ENCODE data around the gene MAGEA2. TPM values are rescaled to one million over a fixed set of nuclear protein-coding genes. Genes with fewer than 3 reads are reported as not detected.
"Not testable (repeated sequence)": the region's sequence is repeated elsewhere in the genome, so short reads cannot be mapped to it uniquely, and the experiment has no call there.

The MAGEA2 gene
- 0.69 TPM in 1 of 2 replicates, not detected in the other for total RNA-seq (ENCODE audit: low replicate concordance)
- long read RNA-seq, result 0 reads

DNA sequence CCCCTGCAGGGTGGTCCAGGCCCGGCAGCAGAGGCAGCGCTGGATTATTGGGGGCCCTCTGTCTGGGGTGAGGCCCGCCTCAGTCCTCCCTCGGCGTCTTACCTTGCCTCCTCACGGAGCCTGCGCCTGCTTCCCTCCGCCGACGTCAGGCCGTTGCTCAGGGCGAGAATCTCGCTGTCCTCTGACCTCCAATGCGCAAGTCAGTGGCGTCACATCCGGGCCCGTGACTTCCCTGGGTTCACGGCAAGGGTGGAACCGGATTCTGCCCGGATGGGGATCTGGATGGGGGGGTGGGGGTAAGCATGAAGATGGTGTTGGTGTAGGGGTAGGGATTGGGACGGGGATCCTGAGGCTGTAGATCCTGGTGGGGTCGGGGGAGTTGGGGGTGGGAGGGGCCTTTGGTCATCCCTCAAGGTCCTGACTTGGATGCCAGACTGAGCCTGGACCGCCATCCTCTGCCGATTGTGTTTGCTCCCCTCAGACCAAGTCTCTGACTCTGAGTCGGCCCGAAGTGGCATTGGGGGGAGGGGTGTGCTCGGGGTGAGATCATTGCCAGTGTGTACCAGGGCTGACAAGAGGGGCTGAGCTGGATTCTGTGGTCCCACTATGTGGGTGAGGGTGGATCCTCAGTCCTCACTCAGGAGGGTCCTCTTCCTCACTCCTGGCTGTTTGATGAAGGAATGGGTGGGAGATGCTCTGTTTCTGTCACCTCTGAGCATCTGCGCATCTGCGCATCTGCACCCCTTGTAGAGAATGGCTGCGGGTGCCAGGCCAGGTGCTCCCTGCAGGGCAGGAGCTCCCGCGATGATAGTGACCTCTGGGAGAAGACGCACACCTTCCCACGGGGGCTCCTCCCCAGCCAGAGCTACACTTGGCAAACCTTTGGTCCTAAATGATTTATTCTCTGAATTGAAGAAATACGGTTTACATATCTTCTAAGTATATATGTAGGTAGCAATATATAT is at the start of gene MAGEA2:
MAGEA2 (minus strand) TSS at position 157 of the 965 bp plus-strand sequence. CDS start 2,479 bp downstream, outside the sequence.
- DNase-seq (ENCODE audit: extremely low spot score, unreplicated experiment); H3K9me3 Mint-ChIP-seq; H3K36me3 Mint-ChIP-seq; H3K4me1 Mint-ChIP-seq (ENCODE audit: unreplicated experiment); H3K27me3 Mint-ChIP-seq; H3K4me3 Mint-ChIP-seq; H3K27ac Mint-ChIP-seq: not testable (repeated sequence)

GRCh38 chrX:152798945-152799344 is 45.3 kb upstream of the MAGEA2 start:
- no peaks in the 10 kb centered on the region for H3K4me1 Mint-ChIP-seq (ENCODE audit: unreplicated experiment)
- H3K27ac Mint-ChIP-seq, result no peak overlapping the region
- H3K36me3 Mint-ChIP-seq, result no peaks in the 10 kb centered on the region
- H3K9me3 Mint-ChIP-seq, result no peaks in the 10 kb centered on the region
- DNase-seq (ENCODE audit: extremely low spot score, unreplicated experiment), result no peak
- peaks cover 7% of the 10 kb centered on the region for H3K27me3 Mint-ChIP-seq
- TF ChIP-seq CTCF (conservative IDR thresholded peaks at IDR 0.05), result no peak
- H3K4me3 Mint-ChIP-seq, result no peak overlapping the region

DNA sequence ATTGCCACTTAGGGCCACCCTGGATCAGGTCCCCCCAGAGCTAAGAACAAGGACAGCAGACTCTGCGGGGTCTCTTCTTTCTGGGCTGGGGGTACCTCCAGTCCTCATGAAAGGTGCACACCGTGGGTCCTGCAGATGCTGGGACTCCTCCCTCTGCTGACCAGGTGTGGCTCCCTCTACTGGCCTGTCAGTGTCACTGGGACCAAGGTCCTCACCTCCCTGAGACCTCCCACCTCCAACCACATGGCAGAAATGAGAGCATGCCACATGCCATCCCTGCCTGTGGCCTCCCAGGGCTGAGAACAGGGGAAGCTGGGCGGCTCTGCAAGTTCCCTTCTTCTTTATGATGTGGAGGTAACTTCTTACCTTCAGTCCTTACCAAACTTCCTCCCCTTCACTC is 33.4 kb upstream of the MAGEA2 start:
- not testable (repeated sequence) for H3K4me3 Mint-ChIP-seq; H3K36me3 Mint-ChIP-seq; H3K4me1 Mint-ChIP-seq (ENCODE audit: unreplicated experiment); H3K27me3 Mint-ChIP-seq; H3K27ac Mint-ChIP-seq; H3K9me3 Mint-ChIP-seq; DNase-seq (ENCODE audit: extremely low spot score, unreplicated experiment)

- not testable (repeated sequence) for H3K9me3 Mint-ChIP-seq; H3K27me3 Mint-ChIP-seq; H3K36me3 Mint-ChIP-seq; H3K27ac Mint-ChIP-seq; H3K4me3 Mint-ChIP-seq; H3K4me1 Mint-ChIP-seq (ENCODE audit: unreplicated experiment); DNase-seq (ENCODE audit: extremely low spot score, unreplicated experiment)
These were observed 16.1 kb upstream of the MAGEA2 start, which contains the start of gene MAGEA6 for GRCh38 chrX:152769549-152770289. TSS of gene MAGEA6 (minus strand) at chrX:152769689. CDS start at chrX:152767650, 2,039 bp downstream.

GRCh38 chrX:152766562-152766961 is 12.9 kb upstream of the MAGEA2 start:
- not testable (repeated sequence) for H3K9me3 Mint-ChIP-seq; H3K27me3 Mint-ChIP-seq; H3K27ac Mint-ChIP-seq; H3K4me1 Mint-ChIP-seq (ENCODE audit: unreplicated experiment); H3K36me3 Mint-ChIP-seq; H3K4me3 Mint-ChIP-seq
- peak; percentile 34 for DNase-seq (ENCODE audit: extremely low spot score, unreplicated experiment)

GRCh38 chrX:152761582-152761981 is 7.9 kb upstream of the MAGEA2 start:
- H3K27ac Mint-ChIP-seq; H3K9me3 Mint-ChIP-seq; H3K27me3 Mint-ChIP-seq; DNase-seq (ENCODE audit: extremely low spot score, unreplicated experiment); H3K36me3 Mint-ChIP-seq; H3K4me1 Mint-ChIP-seq (ENCODE audit: unreplicated experiment); H3K4me3 Mint-ChIP-seq: not testable (repeated sequence)

DNA sequence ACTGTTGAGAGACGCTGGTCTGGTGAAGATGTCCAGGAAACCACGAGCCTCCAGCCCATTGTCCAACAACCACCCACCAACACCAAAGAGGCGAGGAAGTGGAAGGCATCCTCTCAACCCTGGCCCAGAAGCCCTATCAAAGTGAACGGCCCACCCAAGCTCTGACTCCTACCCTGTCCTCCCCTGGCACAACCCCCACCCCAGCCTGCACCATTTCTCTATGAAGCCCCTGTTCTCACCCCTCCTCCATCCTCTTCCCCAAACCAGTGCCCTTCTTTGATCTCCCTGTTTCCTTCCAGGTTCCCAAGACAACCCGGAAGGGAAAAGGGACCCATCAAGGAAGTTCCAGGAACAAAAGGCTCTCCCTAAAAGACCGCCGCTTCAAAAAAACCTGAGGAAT is 5.9 kb upstream of the MAGEA2 start:
- H3K9me3 Mint-ChIP-seq; H3K4me1 Mint-ChIP-seq (ENCODE audit: unreplicated experiment); H3K36me3 Mint-ChIP-seq; H3K4me3 Mint-ChIP-seq; DNase-seq (ENCODE audit: extremely low spot score, unreplicated experiment); H3K27me3 Mint-ChIP-seq; H3K27ac Mint-ChIP-seq: not testable (repeated sequence)

- H3K4me1 Mint-ChIP-seq (ENCODE audit: unreplicated experiment); DNase-seq (ENCODE audit: extremely low spot score, unreplicated experiment); H3K27me3 Mint-ChIP-seq; H3K9me3 Mint-ChIP-seq; H3K27ac Mint-ChIP-seq; H3K4me3 Mint-ChIP-seq; H3K36me3 Mint-ChIP-seq: not testable (repeated sequence)
These were observed 5.3 kb upstream of the MAGEA2 start, which contains the start of gene CSAG3 for GRCh38 chrX:152758918-152759317. TSS of gene CSAG3 (plus strand) at chrX:152759218.

DNA sequence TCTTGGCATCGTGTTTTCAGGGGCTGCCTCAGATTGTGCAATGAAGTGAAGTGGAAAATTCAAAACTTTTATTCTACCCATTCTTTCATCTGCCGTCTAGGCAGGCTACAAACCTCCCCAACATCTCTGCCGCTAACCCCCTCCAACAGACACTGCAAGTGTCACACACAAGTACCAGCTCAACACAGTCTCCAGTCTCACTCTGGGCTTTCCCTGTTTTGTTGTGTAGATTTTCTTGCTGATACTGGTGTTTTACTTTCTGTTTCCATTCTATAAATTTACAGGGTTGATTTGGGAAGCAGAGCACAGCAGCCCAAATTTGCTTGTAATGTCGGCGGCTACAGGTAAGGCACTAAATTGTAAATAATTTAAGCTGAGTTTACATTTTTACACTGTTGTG is 1.2 kb upstream of the MAGEA2 start:
- not testable (repeated sequence) for H3K4me3 Mint-ChIP-seq; H3K4me1 Mint-ChIP-seq (ENCODE audit: unreplicated experiment); H3K27ac Mint-ChIP-seq; H3K27me3 Mint-ChIP-seq; DNase-seq (ENCODE audit: extremely low spot score, unreplicated experiment); H3K9me3 Mint-ChIP-seq; H3K36me3 Mint-ChIP-seq

All from type B pancreatic cell (in vitro differentiated cells).